GM11168 (cell line): ENCODE data around the gene COL18A1.
"Not testable (repeated sequence)": the region's sequence is repeated elsewhere in the genome, so short reads cannot be mapped to it uniquely, and the experiment has no call there.

Experiments
- in situ Hi-C: fragments of 300-500 bp; cut with MboI; formaldehyde crosslinking; loops from one replicate; pipeline ENCODE4 v1.12.0; 2022; ENCODE audit warnings: low sequenced_read_pairs; ENCODE audit not compliant: unreplicated experiment

The COL18A1 gene

DNA sequence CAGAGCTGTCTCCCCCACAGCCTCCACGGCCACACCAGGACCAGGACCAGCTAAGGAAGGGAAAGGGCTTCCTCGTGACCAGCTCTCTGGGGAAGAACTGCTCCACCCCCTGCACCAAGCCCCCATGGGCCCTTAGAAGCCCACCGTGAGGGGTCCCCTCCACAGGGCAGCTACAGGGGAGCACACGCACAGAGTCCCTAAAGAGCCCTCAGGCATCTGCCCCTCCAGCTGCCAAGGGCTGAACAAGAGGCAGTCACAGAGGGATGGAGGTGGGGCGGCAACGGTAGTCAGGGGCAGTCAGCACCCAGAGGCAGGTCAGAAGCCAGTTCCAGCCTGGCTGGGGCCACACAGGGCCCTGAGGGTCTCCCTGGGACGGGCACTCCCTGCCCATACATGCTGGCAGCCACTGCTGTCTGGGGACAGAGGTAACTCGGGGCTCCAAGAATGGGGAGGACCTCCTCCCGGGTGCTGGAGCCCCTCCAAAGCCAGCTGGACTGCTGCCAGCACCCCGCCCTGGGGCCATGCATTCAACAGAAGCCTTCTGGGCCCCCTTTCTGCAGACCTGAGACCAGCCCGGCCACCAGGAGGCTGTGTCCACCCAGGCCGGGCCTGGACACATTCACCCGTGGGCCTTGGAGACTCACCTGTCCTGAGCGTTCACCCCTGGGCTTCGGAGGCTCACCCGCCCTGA lies 118.6 kb downstream of the COL18A1 start:
- in situ Hi-C loops: no loop called here

DNA sequence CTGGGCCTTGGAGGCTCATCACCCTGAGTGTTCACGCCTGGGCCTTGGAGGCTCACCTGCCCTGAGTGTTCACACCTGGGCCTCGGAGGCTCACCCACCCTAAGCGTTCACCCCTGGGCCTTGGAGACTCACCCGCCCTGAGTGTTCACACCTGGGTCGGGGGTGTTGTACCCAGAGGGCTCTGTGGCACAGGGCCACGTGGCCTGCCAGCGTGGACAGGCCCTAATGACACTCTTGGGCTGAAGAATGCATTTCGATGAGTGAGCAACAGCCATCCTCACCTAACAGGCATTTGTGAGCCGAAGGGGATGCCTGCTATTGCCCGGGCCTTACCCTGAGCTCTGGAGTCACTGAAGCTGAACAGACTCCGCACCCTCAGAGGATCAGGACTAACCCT lies 119.8 kb downstream of the COL18A1 start:
- in situ Hi-C loops: no loop called here

DNA sequence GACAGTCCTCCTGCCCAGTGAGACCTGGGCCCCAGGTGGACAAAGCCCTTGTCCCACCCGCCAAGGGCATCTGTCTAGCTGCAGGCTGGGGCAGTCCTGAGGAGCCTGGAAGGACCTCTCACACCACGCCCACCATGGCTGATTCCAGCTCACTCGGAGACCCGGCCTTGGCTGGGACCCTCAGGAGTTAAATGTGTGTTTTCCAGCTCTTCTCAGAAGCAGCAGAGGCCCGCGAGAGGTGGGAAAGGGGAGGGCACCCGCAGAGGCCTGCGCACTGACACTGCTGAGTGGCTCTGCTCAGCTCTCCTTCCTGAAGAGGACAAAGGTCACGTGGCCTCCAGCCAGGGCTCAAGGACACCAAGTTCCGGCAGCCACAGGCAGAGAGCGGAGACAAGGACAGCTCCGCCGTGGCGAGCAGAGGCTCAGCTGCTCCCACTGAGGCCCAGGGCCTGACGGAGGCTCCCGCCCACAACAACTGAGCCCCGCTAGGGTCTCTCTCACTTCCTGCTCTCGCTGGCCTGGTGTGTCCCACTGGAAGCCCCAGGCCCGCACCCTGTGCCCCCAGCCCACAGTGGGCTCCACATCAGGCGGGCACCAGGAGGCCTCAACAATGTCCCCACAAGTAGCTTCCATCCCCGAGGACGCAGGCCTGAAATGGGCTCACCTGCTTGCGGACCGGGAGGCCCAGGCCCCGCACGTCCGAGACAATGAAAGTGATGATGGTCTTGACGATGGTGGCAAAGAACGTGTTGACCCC lies 120.4 kb downstream of the COL18A1 start:
- in situ Hi-C loops: no loop called here

GRCh38 chr21:45525910-45526306 lies 120.9 kb downstream of the COL18A1 start:
- in situ Hi-C loops: no loop called here

GRCh38 chr21:45527151-45527999 lies 122.4 kb downstream of the COL18A1 start:
- in situ Hi-C loops: not testable (repeated sequence)

DNA sequence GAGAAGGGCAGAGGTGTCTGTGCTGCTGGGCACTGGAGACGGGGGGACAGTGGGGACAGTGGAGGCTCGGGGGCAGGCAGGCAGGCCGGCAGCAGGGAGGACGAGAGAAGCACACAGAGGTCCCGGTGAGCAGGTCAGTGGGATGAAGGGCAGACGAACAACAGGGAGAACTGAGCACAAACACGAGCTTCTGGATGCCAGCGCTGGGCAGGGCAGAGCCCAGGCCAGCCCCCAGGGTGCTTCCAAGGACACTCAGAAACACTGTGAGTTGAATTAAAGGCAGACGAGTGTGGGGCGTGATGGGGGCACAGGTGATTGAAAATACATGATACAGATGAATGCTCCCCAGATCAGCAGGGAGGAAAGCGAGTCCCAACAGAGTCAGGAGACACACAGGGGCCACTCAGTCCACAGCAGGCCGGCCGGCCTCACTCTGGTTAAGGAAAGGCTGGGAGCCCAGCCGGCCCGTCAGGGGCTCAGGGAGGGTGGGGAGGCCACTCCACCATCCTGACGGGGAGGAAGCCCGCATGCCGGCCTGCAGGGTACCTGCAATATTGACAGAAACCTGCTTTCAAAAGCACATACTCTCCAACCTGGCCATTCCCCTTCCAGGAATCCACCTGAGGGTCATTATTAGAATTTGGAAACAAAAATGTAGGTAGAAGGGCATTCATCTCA lies 123.2 kb downstream of the COL18A1 start:
- in situ Hi-C loops: no loop called here

DNA sequence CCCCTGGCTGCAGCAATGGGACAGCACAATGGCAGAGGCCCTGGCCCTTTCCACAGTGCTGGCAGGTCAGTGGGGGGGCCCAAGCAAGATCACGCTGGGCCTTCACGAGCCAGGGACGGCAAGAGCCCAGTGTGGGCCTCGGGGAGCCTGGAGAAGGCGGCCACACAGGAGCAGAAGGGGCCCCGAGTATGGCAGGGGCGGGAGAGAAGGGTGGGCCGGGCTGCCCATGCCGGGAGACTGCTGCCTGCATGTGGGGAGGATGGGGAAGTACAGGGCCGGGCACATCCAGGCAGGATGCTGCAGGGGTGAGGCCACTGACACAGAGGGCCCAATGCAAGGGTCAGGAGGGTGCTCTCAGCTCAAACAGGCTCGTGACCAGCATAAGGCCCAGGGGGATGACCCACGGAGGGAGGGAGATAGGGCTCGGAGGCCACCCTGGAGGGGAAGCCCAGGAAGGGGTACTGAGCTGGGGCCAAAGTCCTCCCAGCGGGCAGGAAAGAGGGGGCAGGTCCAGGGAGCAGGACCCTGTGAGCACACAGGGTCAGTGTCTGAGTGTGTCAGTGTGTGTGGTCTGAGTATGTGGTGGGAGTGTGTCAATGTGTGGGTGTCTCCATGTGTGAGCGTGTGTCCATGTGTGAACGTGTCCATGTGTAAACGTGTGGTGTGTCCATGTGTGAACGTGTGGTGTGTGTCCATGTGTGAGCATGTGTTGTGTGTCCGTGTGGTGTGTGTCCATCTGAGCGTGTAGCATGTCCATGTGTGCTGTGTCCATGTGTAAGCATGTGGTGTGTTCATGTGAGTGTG lies 124.2 kb downstream of the COL18A1 start:
- in situ Hi-C loops: no loop called here

DNA sequence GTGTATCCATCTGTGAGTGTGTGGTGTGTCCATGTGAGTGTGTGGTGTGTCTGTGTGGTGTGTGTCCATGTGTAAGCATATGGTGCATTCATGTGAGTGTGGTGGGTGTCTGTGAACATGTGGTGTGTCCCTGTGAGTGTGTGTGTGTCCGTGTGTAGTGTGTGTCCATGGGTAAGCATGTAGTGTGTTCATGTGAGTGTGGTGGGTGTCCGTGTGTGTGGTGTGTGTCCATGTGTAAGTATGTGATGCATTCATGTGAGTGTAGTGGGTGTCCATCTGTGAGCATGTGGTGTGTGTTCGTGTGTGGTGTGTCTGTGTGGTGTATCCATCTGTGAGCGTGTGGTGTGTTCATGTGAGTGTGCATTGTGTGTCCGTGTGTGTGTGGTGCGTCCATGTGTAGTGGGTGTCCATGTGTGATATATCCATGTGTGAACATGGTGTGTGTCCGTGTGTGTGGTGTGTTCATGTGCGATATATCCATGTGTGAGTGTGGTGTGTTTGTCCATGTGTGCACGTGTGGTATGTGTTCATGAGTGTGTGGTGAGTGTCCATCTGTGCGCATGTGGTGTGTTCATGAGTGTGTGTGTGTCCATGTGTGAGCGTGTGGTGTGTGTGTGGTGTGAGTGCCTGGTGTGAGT lies 124.9 kb downstream of the COL18A1 start:
- in situ Hi-C loops: no loop called here

DNA sequence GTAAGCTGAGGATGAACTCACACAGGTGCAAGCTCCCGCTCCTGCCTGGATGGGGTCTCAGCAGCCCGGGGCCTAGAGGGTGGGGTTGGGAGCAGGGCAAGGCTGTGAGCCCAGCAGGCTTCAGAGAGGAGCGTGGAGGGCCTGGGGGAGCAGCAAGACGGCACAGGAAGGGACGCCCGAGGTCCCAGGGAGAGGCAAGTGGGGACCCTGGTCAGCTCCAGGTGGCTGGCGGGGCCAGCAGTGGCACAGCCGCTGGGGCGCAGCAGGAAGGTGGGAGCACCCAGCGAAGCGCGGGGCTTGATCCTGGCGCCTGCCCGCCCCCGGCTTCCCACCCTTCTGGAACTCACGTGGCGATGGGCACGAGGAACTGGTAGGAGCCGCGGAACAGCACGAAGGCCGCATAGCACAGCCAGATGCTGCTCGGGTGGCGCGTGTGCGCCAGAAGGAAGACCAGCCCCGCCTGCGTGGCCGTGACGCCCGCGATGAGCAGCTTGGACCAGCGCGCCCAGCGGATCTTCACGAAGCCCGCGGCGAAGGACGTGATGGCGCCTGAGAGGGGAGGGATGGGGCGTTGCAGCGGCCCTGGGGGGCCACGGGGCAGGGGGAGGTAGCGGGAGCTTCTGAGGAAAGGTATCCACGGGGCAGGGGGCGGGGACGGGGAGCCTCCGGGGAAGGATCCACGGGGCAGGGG lies 125.6 kb downstream of the COL18A1 start:
- in situ Hi-C loops: no loop called here

DNA sequence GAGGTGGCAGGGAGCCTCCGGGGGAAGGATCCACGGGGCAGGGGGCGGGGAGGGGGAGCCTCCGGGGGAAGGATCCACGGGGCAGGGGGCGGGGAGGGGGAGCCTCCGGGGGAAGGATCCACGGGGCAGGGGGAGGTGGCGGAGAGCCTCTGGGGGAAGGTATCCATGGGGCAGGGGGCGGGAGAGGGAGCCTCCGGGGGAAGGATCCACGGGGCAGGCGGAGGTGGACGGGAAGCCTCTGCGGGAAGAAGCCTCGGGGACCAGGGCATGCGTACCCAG lies 126.1 kb downstream of the COL18A1 start:
- in situ Hi-C loops: not testable (repeated sequence)

- in situ Hi-C loops: no loop called here
These were observed 126.6 kb downstream of the COL18A1 start for GRCh38 chr21:45531393-45532215.

DNA sequence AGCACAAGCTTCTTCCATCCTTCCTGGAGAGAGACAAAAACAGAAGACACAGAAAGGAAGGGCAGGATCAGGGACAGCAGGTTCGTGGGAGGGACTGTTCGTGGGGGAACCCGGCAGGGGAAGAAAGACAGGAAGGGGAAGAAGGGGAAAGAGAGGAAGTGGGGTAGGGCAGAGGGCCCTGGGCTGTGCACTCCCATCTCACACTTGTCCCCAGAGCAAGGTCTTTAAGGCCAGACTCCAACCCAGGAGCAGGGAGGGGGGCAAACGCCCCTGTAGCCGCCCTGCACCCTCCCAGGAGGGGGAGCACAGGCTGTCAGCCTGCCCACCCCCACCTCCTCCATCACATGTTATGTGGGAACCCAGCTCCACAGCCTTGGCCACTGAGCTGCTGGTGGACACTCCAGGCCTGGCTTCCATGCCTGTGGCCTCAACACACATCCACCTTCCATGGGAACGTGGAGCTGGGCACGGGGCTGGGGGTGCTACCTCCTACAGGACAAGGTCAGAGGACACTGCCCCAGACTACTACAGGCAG lies 127.9 kb downstream of the COL18A1 start:
- in situ Hi-C loops: no loop called here

DNA sequence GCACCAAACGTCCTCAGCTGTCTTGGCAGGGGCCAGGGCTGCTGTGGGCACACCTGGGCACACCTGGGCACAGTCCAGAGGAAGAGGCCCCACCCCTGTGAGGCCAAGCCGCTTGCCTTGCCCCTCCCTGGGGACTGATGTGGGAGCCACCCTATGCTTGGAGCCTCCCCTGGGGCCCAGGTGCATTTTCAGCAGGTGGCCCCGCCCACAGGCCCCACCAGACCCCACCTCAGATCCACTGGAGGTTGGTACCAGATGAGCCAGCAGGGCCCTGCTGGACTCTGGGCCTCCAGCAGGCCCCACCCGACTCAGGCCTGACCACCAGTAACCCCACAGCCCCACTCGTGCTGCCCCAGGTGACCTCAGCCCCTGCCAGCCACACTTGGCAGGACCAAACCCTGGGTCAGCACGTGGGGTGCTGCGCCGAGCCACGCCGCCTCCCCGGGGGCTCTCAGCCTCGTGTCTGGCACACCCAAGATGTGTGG lies 128.4 kb downstream of the COL18A1 start:
- in situ Hi-C loops: no loop called here

- in situ Hi-C loops: no loop called here
These were observed 129.1 kb downstream of the COL18A1 start for GRCh38 chr21:45533846-45534635.

GRCh38 chr21:45534636-45535331 lies 129.8 kb downstream of the COL18A1 start:
- in situ Hi-C loops: no loop called here

DNA sequence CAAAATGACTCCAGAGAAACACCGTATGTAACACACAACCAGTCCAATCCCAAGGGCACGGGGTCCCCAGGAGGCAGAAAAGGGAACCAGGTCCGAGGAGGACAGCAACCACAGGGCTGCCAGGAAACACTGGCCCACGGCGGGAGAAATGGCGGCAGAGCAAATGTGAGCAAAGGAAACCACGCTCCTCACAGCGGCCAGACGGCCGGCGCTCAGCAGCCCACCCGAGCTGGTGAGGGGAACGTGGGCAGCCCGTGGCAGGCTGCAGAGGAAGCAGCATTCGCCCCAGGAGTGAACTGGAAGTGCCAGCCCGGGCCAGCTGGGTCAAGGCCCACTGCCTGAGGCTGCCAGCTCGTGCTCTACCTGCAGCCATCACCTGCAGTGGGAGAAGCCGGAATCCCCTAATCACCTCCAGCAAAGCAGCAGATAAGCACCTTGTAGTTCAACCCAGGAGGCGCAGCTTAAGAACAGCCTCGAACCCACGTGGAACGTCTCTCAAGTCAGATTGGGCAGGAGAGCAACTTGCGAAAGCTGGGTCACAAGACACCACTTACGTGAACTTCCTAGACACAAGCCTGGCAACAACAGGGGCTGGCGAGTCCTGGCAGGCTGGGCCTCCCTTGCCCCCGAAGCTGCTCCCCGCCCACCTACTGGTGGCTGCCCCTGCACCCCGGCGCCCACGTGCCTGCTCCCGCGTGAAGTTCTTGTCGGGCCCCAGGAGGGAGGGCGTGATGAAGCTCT lies 130.5 kb downstream of the COL18A1 start:
- in situ Hi-C loops: no loop called here
